WTC11 (cell line): ENCODE results near the gene SORT1. TPM values are rescaled to one million over a fixed set of nuclear protein-coding genes. Genes with fewer than 3 reads are reported as not detected.

Source experiments
- ATAC-seq: fragments of 200-7000 bp; cut with Tn5 transposase; 2 replicates; pipeline ENCODE4 v1.10.0; 2021; ENCODE audit warnings: mild to moderate bottlenecking, moderate library complexity
- CTCF ChIA-PET: fragments of 300-600 bp; sonication (Branson Sonifier 250); formaldehyde crosslinking; loops from one replicate; lab custom pipeline; 2021; ENCODE audit warnings: antibody characterized with exemption; lab: Charles Lee
- POLR2A ChIA-PET: fragments of 350-600 bp; sonication (Branson Sonifier 250); formaldehyde crosslinking; loops from one replicate; lab custom pipeline; 2021; ENCODE audit warnings: antibody characterized with exemption; lab: Charles Lee
- DNase-seq: peaks from one replicate; pipeline ENCODE4 v3.0.0; 2021; ENCODE audit warnings: low spot score
- H3K27ac Mint-ChIP-seq: 2 replicates; pipeline ENCODE4 v1.8.0; 2021; ENCODE audit warnings: mixed read lengths
- H3K27me3 Mint-ChIP-seq: 2 replicates; pipeline ENCODE4 v1.8.0; 2021; ENCODE audit warnings: low read depth, mild to moderate bottlenecking, moderate library complexity, mixed read lengths
- H3K36me3 Mint-ChIP-seq: 2 replicates; pipeline ENCODE4 v1.8.0; 2021; ENCODE audit warnings: mixed read lengths
- H3K4me1 Mint-ChIP-seq: 2 replicates; pipeline ENCODE4 v1.8.0; 2022; ENCODE audit warnings: mixed read lengths
- H3K4me3 Mint-ChIP-seq: 2 replicates; pipeline ENCODE4 v1.8.0; 2021; ENCODE audit warnings: mild to moderate bottlenecking, moderate library complexity, mixed read lengths
- H3K9me3 Mint-ChIP-seq: 2 replicates; pipeline ENCODE4 v1.8.0; 2021; ENCODE audit warnings: mixed read lengths
- AR ChIP-seq: fragments of 250-450 bp; sonication (Bioruptor Pico); IDR thresholded peaks from 2 replicates; pipeline ENCODE4 v1.9.0; 2021; ENCODE audit warnings: mild to moderate bottlenecking
- CREM ChIP-seq: sonication (generic); formaldehyde crosslinking; IDR thresholded peaks from 2 replicates; pipeline ENCODE4 v1.8.1; 2022; ENCODE audit warnings: mild to moderate bottlenecking, missing genetic modification reagents, moderate library complexity
- HMGA2 ChIP-seq: fragments of 250-450 bp; sonication (Bioruptor Pico); IDR thresholded peaks from 2 replicates; pipeline ENCODE4 v1.4.0; 2021; ENCODE audit warnings: mild to moderate bottlenecking, moderate library complexity
- IRF1 ChIP-seq: sonication (generic); formaldehyde crosslinking; IDR thresholded peaks from 2 replicates; pipeline ENCODE4 v1.8.0; 2023; ENCODE audit warnings: missing genetic modification reagents
- JUN ChIP-seq: sonication (generic); formaldehyde crosslinking; IDR thresholded peaks from 2 replicates; pipeline ENCODE4 v1.8.0; 2023; ENCODE audit warnings: mild to moderate bottlenecking, missing genetic modification reagents
- KAT7 ChIP-seq: sonication (generic); formaldehyde crosslinking; IDR thresholded peaks from 2 replicates; pipeline ENCODE4 v1.8.1; 2023; ENCODE audit warnings: missing genetic modification reagents, mild to moderate bottlenecking, borderline replicate concordance
- MYBL2 ChIP-seq: sonication (generic); formaldehyde crosslinking; IDR thresholded peaks from 2 replicates; pipeline ENCODE4 v1.8.1; 2023; ENCODE audit warnings: mild to moderate bottlenecking, moderate library complexity, missing genetic modification reagents
- RELA ChIP-seq: sonication (generic); formaldehyde crosslinking; IDR thresholded peaks from 2 replicates; pipeline ENCODE4 v1.8.1; 2022; ENCODE audit warnings: missing genetic modification reagents, mild to moderate bottlenecking, borderline replicate concordance
- STAT6 ChIP-seq: sonication (generic); formaldehyde crosslinking; conservative IDR thresholded peaks from 2 replicates; pipeline ENCODE4 v1.8.1; 2023; ENCODE audit warnings: mild to moderate bottlenecking, low read depth, missing genetic modification reagents, moderate library complexity
- TEAD4 ChIP-seq: sonication (generic); formaldehyde crosslinking; IDR thresholded peaks from 2 replicates; pipeline ENCODE4 v1.8.0; 2022; ENCODE audit warnings: mild to moderate bottlenecking, missing genetic modification reagents
- TP53 ChIP-seq: sonication (generic); formaldehyde crosslinking; IDR thresholded peaks from 2 replicates; pipeline ENCODE4 v1.8.1; 2023; ENCODE audit warnings: mild to moderate bottlenecking, missing genetic modification reagents
- ZNF121 ChIP-seq: sonication (generic); formaldehyde crosslinking; IDR thresholded peaks from 2 replicates; pipeline ENCODE4 v1.8.0; 2023; ENCODE audit warnings: missing genetic modification reagents
- ZNF317 ChIP-seq: sonication (generic); formaldehyde crosslinking; IDR thresholded peaks from 2 replicates; pipeline ENCODE4 v1.8.1; 2023; ENCODE audit warnings: low read depth, mild to moderate bottlenecking, moderate library complexity, missing genetic modification reagents, borderline replicate concordance
- ZNF671 ChIP-seq: fragments of 250-450 bp; sonication (Bioruptor Pico); IDR thresholded peaks from 2 replicates; pipeline ENCODE4 v1.8.0; 2021; ENCODE audit warnings: mild to moderate bottlenecking
- total RNA-seq: library from RNA; stranded (reverse); gene quantifications from 3 replicates; pipeline ENCODE4 v1.2.3, GENCODE V29; 2021
- TF ChIP-seq, protein P1 (sequence below): sonication (generic); formaldehyde crosslinking; IDR thresholded peaks from 2 replicates; pipeline ENCODE4 v1.8.1; 2023; ENCODE audit warnings: mild to moderate bottlenecking, moderate library complexity, missing genetic modification reagents
- TF ChIP-seq, protein P2 (sequence below): fragments of 250-450 bp; sonication (Bioruptor Pico); IDR thresholded peaks from 2 replicates; pipeline ENCODE4 v1.8.0; 2021; ENCODE audit warnings: mild to moderate bottlenecking
- TF ChIP-seq, protein P3 (sequence below): sonication (generic); formaldehyde crosslinking; IDR thresholded peaks from 2 replicates; pipeline ENCODE4 v1.8.0; 2022; ENCODE audit warnings: mild to moderate bottlenecking, missing genetic modification reagents

SORT1 gene
- total RNA-seq, 1 experiment from 2014 or later = 55.9 TPM

- Mint-ChIP-seq H3K27ac (no peak overlapping the region), H3K4me3 (no peak overlapping the region), H3K4me1 (peaks cover 13% of the 10 kb centered on the region), H3K36me3 (no peaks in the 10 kb centered on the region), H3K9me3 (peaks cover 4% of the 10 kb centered on the region; the same call in 1 of the 2 replicates), H3K27me3 (no peaks in the 10 kb centered on the region)
- CTCF ChIA-PET = interaction anchor here (1.1 to 1.9 kb wide), 2 partner anchors 10 to 29 kb away, joined by 3 to 7 read pairs; partner anchors contain the start of gene PSRC1
- POLR2A ChIA-PET = no interaction called here
- DNase-seq = no peak
- no peak for ATAC-seq
- TF ChIP-seq ZNF671 (CRISPR knock-in tag) (no peak), HMGA2 (CRISPR knock-in tag) (no peak), KAT7 (CRISPR knock-in tag) (no peak), ZNF317 (CRISPR knock-in tag) (no peak), TP53 (CRISPR knock-in tag) (no peak), TEAD4 (CRISPR knock-in tag) (no peak), JUN (no peak), AR (CRISPR knock-in tag) (no peak), IRF1 (CRISPR knock-in tag) (no peak), CREM (no peak), RELA (CRISPR knock-in tag) (no peak), ZNF121 (CRISPR knock-in tag) (no peak), MYBL2 (CRISPR knock-in tag) (no peak), STAT6 (CRISPR knock-in tag) (no peak)
- TF ChIP-seq, protein P1, sequence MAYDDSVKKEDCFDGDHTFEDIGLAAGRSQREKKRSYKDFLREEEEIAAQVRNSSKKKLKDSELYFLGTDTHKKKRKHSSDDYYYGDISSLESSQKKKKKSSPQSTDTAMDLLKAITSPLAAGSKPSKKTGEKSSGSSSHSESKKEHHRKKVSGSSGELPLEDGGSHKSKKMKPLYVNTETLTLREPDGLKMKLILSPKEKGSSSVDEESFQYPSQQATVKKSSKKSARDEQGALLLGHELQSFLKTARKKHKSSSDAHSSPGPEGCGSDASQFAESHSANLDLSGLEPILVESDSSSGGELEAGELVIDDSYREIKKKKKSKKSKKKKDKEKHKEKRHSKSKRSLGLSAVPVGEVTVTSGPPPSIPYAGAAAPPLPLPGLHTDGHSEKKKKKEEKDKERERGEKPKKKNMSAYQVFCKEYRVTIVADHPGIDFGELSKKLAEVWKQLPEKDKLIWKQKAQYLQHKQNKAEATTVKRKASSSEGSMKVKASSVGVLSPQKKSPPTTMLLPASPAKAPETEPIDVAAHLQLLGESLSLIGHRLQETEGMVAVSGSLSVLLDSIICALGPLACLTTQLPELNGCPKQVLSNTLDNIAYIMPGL = no peak
- TF ChIP-seq, protein P2, sequence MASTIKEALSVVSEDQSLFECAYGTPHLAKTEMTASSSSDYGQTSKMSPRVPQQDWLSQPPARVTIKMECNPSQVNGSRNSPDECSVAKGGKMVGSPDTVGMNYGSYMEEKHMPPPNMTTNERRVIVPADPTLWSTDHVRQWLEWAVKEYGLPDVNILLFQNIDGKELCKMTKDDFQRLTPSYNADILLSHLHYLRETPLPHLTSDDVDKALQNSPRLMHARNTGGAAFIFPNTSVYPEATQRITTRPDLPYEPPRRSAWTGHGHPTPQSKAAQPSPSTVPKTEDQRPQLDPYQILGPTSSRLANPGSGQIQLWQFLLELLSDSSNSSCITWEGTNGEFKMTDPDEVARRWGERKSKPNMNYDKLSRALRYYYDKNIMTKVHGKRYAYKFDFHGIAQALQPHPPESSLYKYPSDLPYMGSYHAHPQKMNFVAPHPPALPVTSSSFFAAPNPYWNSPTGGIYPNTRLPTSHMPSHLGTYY (CRISPR knock-in tag) = no peak
- TF ChIP-seq, protein P3, sequence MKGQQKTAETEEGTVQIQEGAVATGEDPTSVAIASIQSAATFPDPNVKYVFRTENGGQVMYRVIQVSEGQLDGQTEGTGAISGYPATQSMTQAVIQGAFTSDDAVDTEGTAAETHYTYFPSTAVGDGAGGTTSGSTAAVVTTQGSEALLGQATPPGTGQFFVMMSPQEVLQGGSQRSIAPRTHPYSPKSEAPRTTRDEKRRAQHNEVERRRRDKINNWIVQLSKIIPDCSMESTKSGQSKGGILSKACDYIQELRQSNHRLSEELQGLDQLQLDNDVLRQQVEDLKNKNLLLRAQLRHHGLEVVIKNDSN (CRISPR knock-in tag) = no peak
Measured at GRCh38 chr1:109293026-109293425, 104.7 kb downstream of the SORT1 start.
